Activated CD4-positive, CD25-positive, alpha-beta regulatory T cell treated with anti-CD3 and anti-CD28 coated beads, Interleukin-2, amount 50 U/mL, for 24 hours (primary cell): Measurements from ENCODE around the gene SYT12.
A peak's percentile ranks its signal among the peaks of the same experiment; 100 is the strongest.

Experiments
- ATAC-seq, 2 donors: fragments of 150-1000 bp; cut with Tn5 transposase; one replicate each; pipeline ENCODE4 v1.10.0; 2021; ENCODE audit warnings: mild to moderate bottlenecking in 1 of 2, moderate library complexity in 1 of 2

Gene SYT12

DNA sequence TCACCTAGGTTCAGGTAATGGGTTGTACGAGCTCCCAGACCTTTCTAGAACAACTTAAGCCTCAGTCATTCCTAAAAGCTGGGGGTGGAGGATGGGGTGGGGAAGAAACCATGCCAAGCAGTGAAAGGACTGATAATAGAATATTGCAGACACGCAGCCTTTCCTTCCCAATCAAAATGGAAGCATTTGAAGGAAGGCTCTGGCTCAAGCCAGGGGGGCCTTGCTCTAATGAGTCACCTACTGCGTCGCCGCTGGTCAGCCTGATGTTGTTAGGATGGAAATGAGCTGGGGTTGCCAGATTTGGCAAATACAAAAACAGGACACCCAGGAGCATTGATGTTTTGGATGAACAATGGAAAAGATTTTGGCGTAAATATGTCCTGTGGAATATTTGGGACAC lies 6.2 kb downstream of the SYT12 start:
- no peak for ATAC-seq

DNA sequence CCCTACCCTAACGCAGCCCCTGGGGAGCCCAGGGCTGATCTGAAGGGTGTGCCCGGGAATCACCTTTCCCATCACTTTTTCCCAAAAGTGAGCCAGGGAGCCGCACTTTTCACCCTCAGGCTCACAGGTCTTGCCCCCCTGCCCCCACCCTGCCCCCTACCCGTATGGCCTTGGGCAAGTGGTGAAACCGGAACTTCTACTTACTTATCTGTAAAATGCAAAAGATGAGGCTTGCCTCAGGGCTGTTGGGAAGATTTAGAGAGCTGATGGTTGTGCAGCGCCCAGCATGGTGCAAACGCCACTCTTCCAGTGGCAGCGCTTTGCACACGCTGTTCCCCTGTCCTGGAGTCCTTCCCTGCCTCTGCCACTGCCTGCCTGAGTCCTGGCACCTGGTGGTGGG lies 8.0 kb downstream of the SYT12 start:
- ATAC-seq: no peak

DNA sequence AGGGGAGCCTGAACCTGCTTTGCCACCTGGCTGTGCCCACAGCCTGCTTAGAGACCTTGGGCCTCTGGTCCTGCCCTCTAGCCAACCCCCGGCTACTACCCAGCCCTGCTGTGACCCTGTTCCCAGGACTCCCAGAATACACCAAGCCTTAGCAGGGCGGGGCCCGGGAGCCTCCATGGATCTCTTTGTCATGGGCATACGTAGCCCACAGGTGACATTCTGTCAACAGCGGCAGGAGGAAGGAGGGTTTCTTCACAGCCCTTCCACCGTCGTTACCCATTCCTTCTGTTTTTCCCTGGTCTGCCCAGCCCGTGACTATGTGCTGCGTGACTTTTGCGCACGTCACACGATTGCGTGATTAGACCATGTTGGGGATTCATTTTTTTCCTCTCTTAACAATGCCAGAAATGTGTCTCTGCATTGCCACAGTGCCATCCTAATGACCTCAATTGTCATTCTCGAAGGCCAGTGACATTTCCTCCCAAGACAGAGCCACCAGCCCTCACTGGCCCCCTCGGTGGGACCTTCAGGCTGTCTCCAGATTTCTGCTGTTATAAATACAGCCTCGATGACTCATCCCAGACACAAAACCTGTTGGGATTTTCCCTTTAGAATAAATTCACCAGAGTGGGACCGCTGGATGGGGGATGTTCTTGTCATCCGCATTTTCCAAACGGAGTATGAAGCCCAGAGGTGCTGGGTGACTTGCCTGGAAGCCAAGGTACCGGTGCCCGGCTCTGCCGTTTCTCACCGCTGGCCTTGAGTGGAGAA lies 9.0 kb downstream of the SYT12 start:
- ATAC-seq: no peak

DNA sequence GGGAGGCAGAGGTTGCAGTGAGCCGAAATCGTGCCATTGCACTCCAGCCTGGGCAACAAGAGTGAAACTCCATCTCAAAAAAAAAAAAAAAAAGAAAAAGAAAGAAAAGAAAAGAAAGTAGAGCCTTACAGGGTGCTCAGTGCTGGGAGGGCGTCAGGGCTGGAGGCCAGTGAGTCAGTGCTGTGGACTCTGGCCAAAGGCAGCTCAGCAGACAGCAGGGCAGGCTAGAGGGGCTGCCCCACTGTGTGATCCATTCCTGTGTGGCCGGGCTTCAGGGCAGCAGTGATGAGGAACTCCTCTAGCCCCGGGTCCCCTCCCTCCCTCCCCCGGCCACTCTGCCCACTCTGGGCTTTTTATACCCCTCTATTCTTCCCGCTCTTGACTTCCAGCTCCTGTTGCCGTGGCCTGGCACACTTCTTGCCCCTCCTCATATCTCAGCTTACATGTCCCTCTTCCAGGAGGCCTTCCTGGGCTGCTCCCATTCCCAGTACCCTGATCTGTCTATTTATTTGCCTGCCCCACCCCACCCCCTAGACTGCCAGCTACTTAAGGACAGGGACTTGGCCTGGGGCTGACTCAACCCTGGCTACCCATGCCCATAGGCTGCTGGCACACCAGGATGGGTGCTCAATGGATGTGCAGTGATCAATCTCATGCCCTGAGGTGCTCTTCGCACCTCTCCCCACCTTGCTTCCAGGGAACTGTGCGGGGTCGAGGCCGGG lies 10.1 kb downstream of the SYT12 start:
- ATAC-seq: no peak

DNA sequence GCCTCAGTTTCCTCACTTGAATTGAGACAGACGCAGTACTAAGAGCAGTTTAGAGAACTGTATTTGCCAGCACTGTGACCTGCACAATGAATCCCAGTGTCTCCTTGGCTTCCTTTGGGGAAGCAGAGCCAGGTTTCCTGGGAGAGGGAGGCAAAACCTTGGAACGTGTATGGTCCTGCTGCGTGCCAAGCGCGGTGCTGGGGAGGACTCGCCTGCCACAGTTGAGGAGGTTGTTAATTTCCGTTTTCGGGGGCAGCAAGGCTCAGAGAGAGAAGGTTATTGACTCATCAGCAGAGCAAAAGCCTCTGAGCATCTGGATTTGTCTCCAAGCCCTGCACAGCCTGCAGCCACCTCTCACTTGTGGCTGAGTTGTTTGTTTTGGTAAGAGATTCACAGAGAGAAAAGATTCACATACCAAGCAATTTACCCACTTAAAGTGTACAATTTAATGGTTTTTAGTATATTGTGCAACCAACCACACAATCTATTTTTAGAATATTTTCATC lies 10.8 kb downstream of the SYT12 start:
- ATAC-seq: peak in 1 of 2 donors; percentile 17

DNA sequence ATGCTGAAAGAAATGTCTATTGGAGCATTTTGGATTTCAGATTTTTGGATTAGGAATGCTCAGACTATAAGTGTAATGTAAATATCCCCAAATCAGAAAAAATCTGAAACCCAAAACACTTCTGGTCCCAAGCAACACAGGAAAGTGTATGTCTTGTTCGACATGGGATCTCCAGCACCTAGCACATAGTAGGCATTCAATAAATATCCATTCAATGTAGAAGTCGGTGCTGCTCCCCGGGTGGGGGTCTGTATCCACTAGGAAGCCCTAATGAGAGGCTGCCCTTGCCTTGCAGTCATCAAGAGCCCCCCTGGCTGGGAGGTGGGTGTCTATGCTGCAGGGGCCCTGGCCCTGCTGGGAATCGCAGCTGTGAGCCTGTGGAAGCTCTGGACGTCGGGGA lies 11.4 kb downstream of the SYT12 start:
- no peak for ATAC-seq

DNA sequence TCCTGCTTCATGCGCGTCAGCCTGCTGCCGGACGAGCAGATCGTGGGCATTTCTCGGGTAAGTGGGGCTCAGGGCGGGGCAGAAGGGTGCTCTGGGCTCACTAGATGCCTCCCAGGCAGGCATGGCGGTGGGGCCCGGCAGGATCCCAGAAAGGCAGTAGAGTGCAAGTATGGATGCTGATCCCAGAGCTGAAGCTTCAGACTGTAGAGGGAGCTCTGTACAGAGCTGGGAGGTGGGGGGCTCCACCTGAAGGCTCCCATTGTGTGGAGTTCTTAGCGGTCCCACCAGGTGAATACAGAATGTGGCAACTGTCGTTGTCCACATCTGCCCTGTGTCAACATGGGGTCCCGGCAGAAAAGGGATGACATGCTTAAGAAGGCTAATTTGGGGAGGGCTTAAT lies 17.2 kb downstream of the SYT12 start:
- no peak for ATAC-seq

DNA sequence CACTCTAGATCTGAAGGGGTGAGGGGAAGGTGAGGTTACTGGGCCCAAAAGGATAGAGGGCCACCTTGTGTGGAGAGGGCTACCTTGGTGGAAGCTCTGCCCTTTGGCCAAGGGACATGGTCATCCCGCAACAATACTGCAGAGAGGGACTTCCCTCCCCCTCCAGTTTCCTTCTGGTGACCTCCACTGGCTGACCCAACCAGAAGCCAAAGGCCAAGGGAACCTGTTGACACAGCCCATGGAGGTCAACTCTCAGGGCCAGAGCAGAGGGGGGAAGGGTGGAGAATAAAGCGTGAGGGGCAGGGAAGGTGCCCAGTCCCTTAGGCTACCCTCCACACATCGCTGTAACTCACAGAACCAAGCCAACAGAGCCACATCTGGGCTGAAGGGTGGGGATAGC lies 18.7 kb downstream of the SYT12 start:
- ATAC-seq: no peak

DNA sequence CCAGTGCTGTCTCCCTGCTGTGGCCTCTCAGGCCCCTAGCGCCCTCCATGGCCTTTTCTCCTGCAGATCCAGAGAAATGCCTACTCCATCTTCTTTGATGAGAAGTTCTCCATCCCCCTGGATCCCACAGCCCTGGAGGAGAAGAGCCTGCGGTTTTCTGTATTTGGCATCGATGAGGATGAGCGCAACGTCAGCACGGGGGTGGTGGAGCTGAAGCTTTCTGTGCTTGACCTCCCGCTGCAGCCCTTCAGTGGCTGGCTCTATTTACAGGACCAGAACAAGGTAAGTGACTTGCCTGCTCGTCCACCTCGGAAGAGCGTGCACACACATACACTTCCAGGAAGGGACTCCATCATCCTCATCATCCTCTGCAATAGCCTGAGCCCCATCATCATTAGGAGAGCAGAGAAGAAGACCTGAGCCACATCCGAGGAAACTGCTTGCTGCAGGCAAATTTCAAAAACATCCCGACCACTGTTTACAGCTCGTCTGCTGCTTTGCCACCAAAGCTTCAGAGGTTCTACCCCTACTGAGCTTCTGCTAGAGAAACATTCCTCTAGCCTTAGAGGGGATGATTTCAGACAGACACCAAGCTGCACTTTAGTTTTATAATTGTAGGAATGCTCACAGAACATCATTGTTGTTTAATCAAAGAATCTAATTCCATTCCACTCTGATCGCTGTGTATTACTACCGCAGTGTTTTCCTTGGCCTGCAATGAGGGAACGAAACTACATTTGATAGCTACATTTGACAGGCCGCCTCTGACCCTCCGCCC lies 20.8 kb downstream of the SYT12 start:
- ATAC-seq: no peak

DNA sequence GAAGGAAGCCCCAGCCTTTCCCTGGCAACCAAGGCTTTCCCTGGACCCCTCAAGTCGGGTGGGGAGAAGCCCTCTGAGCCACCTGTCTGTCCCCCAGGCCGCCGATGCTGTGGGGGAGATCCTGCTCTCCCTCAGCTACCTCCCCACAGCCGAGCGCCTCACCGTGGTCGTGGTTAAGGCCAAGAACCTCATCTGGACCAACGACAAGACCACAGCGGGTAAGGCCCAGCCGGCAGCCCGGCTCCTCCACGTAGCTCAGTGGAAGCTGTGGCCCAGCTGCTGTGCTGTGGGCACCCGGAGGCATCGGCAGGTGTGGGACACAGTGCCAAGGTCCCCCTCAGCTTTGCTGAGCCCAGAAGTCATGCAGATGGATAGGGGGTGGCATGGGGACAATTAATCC lies 21.6 kb downstream of the SYT12 start:
- ATAC-seq: no peak

DNA sequence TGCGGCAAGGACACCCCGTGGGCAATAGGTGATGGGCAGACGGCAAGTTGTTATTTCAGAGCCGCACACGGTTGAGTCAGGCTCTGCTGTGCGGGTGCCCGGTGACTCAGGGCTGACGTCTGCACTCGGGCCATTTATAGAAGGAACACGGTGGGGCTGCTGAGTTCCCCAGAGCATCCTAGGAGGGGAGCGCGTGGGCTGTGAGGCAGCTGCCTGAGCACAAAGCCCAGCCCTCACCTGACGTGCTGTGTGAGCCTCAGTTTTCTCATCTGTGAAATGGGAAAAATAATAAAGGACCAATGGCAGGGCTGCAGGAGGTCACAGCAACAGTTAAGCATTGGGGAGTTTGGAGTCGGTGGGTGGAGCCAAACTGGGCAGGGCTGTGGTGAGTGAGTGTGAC lies 22.4 kb downstream of the SYT12 start:
- ATAC-seq: no peak

DNA sequence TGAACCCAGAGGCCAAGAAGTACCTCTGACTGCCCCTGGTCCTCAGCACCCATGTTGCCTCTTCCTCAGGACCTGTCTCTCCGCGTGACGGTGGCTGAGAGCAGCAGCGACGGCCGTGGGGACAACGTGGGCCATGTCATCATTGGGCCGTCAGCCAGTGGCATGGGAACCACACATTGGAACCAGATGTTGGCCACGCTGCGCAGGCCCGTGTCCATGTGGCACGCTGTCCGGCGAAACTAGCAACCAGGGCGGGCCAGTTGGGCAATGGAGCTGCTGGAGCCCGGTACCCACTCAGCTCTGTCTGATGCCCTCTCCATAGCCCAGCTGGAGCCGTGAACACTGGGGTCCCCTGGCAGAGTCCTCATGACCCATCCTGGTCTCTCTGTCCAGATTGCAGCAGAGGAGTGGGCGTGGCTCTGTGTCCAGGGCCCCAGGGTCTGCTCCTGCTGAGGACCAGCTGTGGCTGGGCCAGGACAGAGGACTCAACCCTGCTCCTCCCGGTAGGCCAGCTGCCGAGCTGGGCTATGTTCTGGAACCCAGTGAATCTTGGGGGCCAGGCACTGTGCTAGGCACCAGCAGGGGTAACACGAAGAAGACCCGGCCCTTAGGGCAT lies 25.7 kb downstream of the SYT12 start:
- ATAC-seq: no peak

DNA sequence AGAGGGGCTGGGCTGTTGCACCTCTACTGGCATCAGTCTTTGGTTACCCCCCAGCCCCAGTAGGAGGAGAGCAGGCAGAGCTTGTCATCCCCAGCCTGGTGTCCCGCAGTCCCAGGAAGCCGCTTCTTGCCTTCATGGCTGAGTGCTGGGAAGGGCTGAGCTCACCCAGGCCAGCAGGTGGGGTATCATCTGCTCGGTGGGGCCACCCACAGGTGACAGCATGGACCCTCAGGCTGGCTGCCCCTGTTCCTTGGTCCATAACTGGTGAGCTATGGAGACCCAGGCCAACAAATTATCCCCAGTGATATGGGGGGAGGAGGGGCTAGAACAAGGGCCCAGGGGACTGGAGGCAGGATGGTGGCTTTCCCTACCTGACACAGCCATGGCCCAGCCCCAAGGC lies 27.2 kb downstream of the SYT12 start:
- ATAC-seq: no peak

DNA sequence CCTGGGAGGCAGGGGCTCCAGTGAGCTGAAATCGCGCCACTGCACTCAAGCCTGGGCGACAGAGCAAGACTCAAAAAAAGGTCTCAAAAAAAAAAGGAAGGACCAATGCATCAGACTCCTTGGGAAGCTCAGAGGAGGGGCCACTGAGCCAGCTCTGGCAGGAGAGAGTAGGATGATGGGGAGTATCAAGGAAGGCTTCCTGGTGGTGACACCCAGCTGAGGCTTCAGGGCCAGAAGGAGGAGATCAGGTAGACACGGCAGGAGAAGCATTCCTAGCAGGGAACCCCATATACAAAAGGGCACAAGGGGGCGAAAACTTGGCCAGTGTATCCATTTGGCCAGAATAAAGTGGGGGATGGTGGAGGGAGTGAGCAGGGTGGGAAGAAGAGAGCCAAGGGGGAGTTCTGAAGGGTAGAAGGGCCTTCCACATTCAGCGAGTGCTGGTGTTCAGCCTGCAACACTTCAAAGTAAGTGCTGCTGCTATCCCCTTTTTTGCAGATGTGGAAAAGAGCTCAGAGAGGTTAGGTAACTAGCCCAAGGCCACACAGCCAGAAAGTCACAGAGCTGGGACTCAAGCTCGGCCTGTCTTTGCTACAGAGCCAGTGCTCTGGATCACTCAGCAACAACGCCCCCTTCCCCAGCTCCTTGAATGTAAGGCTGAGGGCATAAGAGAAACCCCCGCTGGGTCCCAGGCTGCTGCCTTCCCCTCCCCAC lies 28.4 kb downstream of the SYT12 start:
- ATAC-seq: no peak

DNA sequence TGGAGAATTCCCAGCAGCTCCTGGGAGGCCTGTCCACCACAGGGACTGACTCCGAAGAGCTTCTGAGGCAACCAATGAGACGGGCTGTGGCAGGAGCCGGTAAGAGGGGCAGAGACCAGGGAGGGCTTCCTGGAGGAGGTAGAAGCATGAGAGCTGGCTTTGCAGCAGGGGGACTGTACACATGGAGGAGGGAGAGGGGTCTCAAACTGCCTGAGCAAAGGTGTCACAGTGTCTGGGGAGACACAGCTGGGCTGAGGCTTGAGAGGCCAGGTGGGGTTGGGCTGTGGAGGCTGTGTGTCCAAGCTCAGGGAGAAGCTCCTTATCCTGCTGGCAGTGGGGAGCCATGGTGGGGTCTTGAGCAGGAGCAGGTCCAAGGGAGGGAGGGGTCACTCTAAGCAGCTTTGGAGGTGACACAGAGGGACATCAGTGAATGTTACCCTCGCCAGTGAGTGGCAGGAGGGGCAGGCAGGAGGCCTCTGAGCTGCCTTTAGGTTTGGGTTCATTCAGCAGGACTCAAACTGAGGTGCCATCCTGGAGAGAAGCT lies 29.1 kb downstream of the SYT12 start:
- ATAC-seq: no peak

DNA sequence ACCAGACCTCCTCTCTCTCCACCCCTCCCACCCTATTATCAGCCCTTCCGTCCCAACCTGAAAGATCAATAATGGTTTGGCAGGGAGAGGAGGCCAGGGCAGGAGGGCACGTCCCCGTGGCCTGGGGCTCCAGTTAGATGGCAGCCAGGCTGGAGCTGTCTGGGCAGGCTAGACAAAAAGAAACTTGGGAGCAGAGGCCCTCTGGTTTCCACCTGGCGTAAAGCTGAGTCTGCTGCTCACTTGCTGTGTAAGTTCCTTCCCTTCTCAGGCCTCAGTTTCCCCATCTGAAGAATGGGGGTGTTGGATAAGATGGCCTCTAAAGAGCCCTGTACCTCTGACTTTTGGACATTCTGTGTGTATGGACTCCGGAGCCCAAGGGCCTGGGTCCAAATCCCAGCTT lies 30.0 kb downstream of the SYT12 start:
- no peak for ATAC-seq

DNA sequence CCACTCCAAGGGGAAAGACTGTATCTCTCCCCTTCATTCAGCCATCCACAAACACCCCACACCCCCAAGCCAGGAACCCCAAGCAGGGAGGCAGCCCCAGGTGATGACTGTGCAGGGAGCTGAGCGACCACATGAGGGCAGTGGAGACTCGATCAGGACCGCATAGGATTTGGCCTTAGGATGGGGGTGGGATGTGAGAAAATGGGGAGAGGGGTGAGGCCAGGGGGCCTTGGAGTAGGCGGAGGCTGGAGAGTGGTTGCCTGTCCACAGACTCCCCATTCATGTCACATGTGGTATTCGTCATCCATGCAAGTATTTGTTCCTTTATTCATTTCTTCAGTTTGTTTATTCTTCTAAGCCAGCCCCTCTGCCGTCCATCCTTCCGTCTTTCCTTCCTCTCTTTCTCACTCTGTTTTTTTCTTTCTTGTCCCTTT lies 31.0 kb downstream of the SYT12 start:
- peak; percentile 37 to 52 for ATAC-seq

DNA sequence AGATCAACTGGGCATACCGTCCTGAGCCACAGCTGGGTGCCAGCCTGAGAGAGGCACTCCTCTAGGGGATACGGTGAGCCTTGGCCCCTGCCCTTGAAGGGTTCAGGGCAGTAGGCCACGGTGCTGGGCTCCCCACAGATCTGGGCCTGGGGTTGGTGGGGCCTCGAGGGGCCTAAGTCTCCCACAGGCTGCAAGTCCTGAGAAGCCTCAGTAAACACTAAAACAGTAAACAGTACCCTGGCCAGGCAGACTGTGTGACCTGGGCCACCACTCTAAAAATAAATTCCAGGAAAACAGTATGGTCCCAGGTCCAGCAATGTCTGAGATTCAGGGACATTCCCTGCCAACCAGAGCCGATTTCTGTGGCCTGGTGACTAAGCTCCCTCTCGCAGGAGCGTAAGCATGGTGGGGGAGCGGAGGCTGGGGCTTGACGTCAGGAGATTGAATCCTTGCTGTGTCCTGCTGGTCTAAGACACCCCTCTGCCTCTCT lies 31.5 kb downstream of the SYT12 start:
- no peak for ATAC-seq

DNA sequence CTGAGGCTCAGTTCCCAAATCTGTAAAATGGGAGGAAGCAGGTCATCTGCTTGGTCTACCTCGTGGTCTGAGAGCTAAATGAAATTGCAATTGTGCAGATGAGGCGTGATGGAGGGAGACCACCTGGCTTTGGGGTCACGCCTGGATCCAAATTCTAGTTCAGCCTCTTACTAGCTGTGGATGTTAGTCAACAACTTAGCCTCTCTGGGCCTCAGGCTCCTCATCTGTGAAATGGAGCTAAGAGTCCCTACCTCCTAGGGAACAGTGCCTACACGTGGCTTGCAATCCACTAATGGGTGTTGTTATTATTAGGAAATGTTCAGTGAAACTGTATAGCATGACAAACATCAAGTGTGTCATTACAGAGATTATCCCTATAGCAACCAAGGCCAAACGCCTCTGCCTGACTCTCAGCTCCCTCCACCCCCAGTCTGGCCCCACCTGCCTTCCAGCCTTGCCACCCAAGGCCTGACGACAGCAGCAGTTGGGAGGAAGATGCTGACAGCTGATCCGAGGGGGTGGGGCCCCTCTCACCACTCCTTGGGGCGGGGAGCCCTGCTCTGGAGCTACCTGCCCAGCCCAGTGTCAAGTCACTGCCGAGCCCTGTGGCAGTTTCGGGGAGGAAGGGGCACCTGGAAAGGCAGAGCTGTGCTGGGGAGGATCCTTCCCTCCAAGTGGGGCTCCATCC lies 32.0 kb downstream of the SYT12 start:
- peak in 1 of 2 donors; percentile 30 for ATAC-seq

DNA sequence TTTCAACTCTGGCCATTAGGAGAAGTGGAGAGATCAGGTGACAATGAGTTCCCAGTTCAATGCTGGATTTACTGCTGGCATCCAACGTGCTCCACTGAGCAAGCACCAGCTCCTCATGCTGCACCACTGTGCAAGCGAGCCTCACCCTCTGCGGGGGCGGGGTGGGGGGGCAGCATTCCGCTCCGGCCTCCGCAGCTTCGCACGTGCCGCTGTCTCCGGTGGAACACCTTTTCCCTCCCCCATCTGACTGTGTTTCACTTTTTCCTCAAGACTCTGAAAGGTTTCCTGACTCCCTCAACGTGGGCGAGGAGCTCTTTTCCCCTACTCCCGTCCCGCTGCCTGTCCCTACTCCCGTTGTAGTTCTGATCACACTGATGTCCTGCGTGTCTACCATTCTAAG lies 32.9 kb downstream of the SYT12 start:
- no peak for ATAC-seq
